GM19193 (cell line): Measurements from ENCODE around the gene PDC.

Experiments used
- POLR2A ChIP-seq: IDR thresholded peaks from 4 replicates; pipeline ENCODE4 v1.6.1; 2011; ENCODE audit not compliant: insufficient read depth, insufficient read length; ENCODE audit errors: extremely low read depth

PDC gene

DNA sequence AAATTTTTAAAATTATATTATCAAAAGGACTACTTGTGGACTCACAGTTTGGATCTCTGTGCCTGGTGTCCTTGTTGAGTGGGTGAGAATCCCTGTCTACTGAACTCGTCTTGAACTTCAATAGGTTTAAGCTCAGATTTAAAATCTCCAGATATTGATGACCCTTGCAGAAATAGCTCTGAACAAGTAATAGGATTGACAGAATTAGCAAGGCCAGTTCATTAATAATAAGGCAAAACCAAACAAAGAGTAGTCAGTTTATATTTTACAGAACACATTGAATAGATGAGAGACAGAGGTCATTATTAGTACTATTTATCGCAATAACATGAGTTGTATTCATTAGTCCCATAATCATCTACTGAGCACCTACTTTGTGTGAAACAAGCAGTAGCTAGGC lies at the start of gene PDC:
Gene PDC, minus strand, starts transcription at position 101 of the 400 bp plus-strand sequence. CDS start 11,655 bp downstream, outside the sequence.
- TF ChIP-seq POLR2A, result no peak

DNA sequence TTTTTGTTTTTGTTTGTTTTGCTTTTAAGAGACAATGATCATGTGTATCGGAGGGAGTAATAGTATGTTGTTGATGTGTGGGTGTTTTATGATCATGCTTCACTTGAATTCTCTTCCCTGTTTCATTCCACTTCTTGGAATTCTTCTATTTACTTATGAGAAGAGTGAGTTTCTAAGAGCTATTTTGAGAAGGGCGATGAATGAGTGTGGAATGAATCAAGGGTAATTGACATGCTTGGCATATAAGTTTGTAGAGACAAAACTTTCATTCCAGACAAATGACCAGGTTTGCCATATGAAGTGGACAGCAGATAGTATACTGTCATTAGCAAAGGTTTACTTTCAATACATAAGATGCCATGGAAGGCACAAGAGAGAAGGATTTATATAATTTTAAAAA lies 42.3 kb upstream of the PDC start:
- no peak for TF ChIP-seq POLR2A

DNA sequence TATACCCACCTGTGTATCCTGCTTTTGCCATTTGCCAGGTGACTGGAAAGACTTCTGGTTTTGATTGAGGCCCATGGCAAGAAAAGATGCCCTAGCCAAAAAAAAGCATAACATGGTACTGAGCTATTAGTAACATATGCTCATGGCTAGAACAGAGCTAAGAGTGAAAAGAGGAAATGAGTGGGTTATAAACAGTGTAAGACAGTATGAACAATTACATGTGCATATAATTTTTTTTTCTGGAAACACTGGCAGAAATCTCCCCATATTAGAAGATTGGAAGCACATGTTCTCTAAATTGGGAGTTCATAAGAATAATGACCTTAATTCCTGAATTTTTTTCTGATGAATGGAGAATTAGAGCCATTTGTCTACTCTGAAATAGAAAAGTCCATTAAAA lies 41.2 kb upstream of the PDC start:
- TF ChIP-seq POLR2A, result no peak

DNA sequence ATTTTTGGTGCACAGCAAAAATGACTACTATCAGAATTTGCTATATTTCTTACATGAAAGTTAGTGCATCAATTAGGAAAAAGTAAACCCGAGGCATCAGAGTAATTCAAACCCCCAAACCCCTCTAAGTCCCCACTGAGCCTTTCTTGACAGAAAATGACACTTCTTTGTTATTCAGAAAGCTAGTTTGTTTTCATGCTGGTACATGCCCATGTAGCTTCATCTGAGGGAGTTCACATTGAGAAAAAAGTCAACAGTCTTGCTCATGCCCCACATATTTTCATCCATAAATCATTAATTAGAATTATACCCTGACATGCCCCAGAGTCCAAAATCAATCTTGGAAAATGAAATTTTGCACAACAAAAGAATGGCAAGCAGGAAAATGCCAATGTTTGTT lies 39.9 kb upstream of the PDC start:
- no peak for TF ChIP-seq POLR2A

DNA sequence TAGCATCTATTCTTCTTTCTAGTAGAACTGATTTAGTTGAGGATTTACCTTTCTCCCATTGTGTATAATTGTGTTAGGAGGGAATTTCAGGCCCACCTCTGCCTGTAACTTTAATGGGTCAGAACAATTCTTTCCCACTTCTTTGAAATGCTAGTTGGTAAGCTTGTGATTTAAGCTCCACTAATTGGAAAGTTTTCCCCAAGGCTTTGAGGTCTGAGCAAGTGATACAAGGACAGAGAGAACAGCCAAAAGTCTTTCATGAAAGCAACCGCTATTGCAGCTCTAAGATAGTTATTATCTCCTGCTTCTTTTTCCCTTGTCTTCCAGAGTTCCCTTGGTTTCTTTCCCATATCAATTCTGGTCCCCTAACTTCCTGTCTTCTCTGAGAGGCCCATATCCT lies 38.7 kb upstream of the PDC start:
- no peak for TF ChIP-seq POLR2A

DNA sequence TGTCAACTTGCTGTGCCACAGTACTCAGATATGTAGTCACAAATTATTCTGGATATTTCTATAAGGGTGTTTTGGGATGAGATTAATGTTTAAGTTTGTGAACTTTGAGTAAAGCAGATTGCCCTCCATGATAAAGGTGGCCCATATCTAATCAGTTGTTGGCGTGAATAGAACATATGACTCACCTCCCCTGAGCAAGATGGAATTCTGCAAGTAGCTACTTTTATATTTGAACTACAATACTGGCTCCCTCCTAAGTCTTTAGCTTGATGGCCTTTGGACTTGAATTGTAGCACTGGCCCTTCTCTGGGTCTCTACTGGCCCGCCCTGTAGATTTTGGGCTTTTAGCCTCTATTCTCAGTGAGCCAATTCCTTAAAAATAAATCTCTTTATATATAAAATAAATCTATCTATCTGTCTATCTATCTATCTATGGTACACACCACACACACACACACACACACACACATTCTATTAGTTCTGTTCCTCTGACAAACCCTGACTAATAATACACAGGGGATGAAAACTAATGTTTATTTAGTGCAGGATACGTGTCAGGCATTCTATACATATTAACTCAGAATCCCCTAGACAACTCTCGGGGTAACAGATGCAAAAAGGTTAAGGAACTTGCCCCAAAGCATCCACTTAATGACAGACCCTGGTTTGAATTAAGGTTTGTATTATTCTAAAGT lies 37.9 kb upstream of the PDC start:
- TF ChIP-seq POLR2A, result no peak

DNA sequence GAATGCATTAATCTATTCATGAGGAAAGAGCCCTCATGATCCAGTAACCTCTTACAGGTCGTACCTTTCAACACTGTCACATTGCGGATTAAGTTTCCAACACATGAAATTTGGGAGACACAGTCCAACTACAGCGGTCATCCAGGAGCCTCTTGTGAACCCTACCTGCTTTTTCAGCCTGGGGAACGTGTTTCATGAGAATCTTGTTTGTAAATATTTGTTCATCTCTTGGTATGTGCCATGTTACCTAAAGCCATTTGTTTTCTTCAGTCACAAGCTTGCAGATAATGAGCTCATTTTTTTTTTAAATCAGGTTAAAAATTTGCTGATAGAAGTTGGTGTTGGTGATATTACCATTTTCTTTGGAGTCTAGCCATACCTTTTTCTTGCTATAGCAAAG lies 37.2 kb upstream of the PDC start:
- TF ChIP-seq POLR2A, result no peak

DNA sequence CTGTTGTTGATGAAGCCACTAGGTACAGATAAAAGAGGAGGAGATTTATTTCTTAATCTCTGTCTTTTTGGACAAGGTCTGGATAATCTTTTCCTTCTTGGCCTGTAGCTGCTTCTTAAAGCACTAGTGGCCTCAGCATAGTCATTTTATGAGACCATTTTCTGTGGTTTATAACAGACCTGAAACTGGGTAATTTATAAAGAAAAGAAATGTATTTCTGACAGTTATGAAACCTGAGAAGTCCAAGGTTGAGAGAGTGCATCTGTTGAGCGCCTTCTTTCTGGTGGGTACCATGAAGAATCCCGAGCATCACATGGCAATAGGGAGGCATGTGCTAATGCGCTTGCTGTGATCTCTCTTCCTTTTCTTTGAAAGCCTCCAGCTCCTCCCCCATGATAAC lies 36.7 kb upstream of the PDC start:
- TF ChIP-seq POLR2A, result no peak

DNA sequence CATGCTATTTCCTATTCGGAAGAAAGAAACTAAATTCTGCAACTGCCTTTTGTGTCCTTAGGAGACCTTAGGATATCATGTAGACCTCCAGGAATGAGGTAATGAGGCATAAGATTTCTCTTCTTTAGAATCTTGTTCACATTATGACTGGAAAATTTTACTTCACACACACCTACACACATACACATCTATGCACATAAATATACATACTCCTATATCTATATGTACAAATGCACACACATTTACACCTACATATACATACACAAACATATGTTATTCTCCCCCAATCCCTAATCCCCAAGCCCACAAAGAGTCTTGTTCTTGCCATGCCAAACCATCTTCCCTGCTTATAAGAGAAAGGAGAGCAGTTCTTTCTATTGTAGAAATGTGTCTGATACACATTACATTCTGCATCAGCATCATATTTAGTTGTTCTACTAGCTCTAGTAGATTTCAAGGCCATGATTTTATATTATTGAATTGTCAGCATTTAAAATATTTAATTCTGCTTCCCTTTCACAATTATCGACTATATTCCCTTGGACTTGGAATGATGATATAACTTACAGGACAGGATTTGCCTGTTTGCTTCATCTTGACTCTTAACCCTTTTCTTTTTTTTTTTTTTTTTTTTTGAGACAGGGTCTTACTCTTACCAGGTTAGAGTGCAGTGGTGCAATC lies 35.4 kb upstream of the PDC start:
- TF ChIP-seq POLR2A, result no peak

DNA sequence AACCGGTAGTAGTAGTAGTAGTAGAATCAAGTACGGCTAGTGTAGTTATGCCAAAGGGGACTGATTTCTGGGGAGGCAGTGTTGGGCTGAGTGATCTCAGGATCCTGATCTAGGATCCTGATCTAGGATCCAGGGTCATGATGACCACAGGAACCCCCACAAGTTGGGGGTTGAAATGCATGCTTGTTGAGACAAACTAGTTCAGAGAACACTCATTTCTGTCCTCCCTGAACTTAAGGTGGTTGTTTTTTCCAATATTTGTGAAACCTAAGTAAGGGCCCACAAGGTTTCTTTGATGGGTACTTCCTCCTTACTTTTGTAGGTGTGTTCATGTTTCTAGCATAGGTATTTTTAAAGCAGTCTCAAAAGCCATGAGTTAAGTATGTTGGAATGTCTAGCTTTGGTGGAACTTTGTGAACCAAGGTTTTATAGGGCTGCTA lies 33.9 kb upstream of the PDC start:
- no peak for TF ChIP-seq POLR2A

DNA sequence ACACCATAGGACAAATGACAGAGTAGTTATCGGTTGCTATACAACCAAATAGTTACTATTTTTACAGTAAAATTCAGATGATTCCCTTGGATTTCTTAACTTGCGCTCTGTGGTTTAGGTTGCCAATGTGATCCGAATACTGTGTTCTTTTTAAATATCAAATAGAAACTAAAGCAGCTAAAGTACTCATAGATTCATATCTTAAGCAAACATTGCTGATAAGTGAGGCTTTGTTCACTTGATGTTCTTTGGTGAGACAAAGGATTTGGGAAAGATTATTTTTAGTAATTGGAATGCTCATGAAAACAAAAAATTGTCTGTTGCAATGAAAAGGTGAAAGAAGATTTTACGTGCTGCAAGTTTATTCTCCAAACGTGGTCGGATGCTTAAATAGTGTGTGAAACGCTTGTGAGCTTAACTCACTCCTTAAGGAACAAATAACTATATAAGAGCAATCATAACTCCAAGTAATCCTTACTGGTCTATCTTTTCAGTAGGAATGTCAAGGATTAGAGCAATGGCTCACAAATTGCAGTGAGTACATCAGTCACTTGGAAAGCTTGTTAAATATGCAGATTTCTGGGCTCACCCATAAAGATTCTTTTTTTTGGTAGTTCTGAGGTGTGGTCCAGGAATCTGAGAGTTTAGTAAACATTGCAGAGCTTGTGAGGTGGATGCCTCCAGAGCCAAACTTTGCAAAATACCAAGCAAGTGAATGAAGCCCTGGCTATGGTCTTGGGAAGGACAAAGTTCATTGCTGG lies 31.8 kb upstream of the PDC start:
- TF ChIP-seq POLR2A, result no peak

DNA sequence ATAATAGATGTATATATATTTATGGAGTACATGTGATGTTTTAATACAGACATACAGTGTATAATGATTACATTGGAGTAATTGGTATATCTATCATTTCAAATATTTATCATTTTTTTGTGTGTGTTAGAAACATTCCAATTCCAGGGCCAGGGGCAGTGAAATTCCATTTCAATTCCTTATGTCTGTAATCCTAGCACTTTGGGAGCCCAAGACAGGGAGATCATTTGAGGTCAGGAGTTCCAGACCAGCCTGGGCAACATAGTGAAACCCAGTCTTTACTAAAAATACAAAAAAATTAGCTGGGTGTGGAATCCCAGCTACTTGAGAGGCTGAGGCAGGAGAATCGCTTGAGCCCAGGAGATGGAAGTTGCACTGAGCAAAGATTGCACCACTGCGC lies 30.4 kb upstream of the PDC start:
- no peak for TF ChIP-seq POLR2A

DNA sequence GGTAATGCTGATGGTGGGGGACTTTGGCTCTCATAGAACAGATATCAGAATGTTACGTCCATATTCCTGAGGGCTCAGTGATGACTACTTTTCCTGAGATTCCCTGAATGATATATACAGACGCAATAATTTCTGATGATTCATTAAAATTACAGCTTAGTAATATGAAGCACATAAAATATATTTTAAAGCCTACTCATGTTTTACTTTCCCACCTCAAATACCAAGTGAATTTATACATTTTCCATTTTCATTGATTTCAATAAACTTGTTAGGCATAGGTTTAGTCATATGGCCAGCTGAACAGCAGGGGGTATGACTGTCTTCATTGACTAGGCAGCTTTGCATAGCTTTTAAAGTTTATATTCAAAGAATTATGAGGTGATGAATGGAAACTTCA lies 26.2 kb upstream of the PDC start:
- no peak for TF ChIP-seq POLR2A

DNA sequence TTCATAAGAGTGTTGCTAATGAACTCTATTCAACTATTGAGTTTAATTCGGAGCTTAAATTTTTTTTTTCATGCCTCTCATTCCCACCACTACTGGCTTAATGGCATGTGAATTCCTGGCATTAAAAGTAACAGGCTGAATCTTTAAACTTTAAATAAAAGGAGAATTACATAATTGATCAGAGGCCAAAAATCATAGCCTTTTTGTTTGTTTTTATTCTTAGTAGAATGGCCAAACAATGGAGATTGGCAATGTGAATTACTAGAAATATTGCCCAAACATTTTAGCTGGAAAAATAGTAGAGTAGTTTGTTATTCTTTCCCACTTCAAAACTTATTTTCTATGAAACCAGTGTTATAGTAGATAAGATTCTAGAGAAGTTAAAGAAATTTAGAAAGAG lies 25.1 kb upstream of the PDC start:
- TF ChIP-seq POLR2A, result no peak

DNA sequence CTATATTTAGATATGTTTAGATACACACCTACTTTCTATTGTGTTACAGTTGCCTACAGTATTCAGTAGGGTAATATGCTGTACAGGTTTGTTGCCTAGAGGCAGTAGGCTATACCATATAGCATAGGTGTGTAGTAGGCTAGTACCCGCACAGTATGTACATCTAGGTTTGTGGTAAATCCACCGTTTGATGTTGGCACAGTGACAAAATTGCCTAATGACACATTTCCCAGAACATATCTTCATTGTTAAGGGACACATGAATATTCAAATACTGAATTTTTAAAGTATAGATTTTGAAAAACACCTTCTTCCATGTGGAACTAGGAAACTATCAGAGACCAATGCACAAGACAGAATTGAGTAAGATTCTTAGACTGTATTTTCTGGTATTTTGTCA lies 22.6 kb upstream of the PDC start:
- no peak for TF ChIP-seq POLR2A
